22Rv1 (cell line): Measurements from ENCODE around the gene FBXO11.

Experiments used
- H3K27ac ChIP-seq: fragments of 450-650 bp; 2 replicates; pipeline ENCODE4 v1.5.1; 2017
- ZFX ChIP-seq: fragments of 450-650 bp; IDR thresholded peaks from 2 replicates; pipeline ENCODE4 v1.6.1; 2017; ENCODE audit warnings: antibody characterized with exemption, borderline replicate concordance
- TF ChIP-seq, protein P1 (sequence below): fragments of 450-650 bp; IDR thresholded peaks from 2 replicates; pipeline ENCODE4 v1.5.1; 2017; ENCODE audit warnings: mild to moderate bottlenecking

Gene FBXO11

GRCh38 chr2:47779426-47779790 is 126.9 kb downstream of the FBXO11 start:
- no peak for TF ChIP-seq ZFX
- TF ChIP-seq, protein P1, sequence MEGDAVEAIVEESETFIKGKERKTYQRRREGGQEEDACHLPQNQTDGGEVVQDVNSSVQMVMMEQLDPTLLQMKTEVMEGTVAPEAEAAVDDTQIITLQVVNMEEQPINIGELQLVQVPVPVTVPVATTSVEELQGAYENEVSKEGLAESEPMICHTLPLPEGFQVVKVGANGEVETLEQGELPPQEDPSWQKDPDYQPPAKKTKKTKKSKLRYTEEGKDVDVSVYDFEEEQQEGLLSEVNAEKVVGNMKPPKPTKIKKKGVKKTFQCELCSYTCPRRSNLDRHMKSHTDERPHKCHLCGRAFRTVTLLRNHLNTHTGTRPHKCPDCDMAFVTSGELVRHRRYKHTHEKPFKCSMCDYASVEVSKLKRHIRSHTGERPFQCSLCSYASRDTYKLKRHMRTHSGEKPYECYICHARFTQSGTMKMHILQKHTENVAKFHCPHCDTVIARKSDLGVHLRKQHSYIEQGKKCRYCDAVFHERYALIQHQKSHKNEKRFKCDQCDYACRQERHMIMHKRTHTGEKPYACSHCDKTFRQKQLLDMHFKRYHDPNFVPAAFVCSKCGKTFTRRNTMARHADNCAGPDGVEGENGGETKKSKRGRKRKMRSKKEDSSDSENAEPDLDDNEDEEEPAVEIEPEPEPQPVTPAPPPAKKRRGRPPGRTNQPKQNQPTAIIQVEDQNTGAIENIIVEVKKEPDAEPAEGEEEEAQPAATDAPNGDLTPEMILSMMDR: no peak
- H3K27ac ChIP-seq: no peak overlapping the region

DNA sequence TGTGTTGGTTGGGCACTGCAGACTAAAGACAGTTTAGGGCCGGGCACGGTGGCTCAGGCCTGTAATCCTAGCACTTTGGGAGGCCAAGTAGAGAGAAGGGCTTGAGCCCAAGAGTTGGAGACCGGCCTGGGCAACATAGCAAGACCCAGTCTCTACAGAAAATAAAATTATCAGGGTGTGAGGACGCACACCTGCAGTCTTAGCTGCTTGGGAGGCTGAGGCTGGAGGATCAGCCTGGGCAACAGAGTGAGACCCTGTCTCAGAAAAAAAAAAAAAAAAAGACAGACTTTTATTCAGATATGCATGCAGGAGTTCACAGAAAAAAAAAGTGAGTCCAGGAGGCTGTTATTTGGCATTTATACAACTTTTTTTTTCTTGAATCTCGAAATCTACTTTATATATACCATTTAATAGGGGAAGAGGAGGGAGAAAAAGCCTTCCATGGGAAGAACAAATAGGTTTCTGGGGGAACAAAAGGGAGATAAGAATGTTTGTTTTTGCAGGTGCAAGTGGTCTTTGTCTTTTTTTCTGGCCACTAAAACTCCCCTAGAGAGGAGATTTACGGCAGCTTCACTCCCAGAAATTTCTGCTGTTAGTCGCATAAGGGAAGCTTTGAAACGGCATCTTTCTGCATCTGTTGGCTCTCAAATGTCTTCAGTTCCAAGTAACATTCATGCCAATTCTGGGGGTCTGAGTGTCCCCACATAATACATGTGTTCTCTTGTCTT is 127.4 kb downstream of the FBXO11 start:
- no peak overlapping the region for H3K27ac ChIP-seq
- TF ChIP-seq, protein P1: no peak
- no peak for TF ChIP-seq ZFX

- no peak overlapping the region for H3K27ac ChIP-seq
- TF ChIP-seq ZFX: no peak
- TF ChIP-seq, protein P1: no peak
Measured at GRCh38 chr2:47777277-47777937, 128.9 kb downstream of the FBXO11 start.

- TF ChIP-seq ZFX: no peak
- TF ChIP-seq, protein P1: no peak
- no peak overlapping the region for H3K27ac ChIP-seq
Measured at GRCh38 chr2:47774567-47774966, 131.7 kb downstream of the FBXO11 start.

DNA sequence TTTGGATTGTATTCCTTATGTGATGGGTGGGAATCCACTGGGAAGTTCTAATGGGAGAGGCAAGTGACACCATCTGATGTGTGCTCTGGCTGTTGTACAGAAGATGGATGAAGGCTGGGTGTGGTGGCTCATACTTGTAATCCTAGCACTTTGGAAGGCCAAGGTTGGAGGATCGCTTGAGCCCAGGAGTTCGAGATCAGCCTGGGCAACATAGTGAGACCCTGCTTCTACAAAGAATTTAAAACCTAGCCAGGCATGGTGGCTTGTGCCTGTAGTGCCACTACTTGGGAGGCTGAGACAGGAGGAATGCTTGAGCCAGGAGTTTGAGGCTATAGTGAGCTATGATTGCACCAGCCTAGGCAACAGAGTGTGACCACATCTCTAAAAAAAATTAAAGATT is 134.0 kb downstream of the FBXO11 start:
- no peak for TF ChIP-seq ZFX
- TF ChIP-seq, protein P1: no peak
- no peak overlapping the region for H3K27ac ChIP-seq

- H3K27ac ChIP-seq: no peak overlapping the region
- TF ChIP-seq ZFX: no peak
- TF ChIP-seq, protein P1: no peak
Measured at GRCh38 chr2:47771211-47771610, 135.1 kb downstream of the FBXO11 start.

DNA sequence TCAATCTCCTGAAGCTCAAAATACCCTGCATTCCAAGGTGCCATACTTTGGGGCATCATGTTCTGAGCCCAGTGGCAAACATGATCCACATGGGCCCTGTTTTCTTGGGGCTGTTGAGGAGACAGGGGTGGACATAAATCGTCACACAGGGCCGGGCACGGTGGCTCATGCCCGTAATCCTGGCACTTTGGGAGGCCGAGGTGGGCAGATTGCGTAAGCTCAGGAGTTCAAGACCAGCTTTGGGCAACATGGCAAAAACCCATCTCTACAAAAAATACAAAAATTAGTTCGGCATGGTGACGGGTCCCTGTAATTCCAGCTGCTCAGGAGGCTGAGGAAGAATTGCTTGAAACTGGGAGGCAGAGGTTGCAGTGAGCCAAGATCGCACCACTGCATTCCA is 137.0 kb downstream of the FBXO11 start:
- no peak for TF ChIP-seq ZFX
- TF ChIP-seq, protein P1: no peak
- no peak overlapping the region for H3K27ac ChIP-seq
